GM20000 (cell line): ENCODE results near the gene BUD13.

Source experiments
- DNase-seq: peaks from one replicate; pipeline ENCODE4 v3.0.0; 2012; ENCODE audit warnings: low spot score
- TF ChIP-seq, protein P1 (sequence below): IDR thresholded peaks from 2 replicates; pipeline ENCODE4 v1.5.1; 2012; ENCODE audit warnings: mild to moderate bottlenecking, control low read depth; ENCODE audit errors: extremely low read depth, missing control alignments

Gene BUD13

DNA sequence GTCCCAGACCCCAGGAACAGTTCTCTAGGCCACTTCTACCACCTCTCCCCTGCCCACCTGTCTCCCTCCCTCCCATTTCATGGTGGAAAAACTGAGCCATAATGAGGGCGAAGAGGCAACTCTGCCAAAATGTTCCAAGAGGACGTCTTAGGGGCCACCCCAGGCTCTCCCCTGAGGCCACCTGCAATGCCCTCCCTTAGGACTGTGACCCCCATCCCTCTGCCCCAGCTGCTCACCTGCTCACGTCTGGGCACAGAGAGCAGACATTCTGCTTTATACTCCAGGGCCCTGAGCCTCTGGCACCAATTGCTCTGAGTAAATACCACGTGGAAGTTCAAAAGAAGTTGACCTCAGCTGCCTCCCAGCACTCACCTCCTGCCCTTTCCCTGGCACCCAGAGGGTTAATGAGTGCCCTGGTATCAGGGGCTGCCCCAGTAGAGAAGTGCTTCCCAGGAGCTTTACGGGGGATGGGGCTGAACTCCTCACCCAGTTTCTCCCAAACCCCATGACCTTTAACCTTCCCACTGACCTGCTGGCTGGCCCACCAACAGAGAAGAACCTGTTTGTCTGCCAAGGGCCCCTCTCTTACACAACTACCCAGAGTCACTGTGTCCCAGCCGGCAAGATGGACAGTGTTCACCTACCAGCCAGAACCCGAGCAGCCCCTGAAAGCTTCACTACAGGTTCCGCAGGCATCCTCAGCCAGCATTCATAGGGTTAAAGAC lies 19.5 kb upstream of the BUD13 start:
- TF ChIP-seq, protein P1, sequence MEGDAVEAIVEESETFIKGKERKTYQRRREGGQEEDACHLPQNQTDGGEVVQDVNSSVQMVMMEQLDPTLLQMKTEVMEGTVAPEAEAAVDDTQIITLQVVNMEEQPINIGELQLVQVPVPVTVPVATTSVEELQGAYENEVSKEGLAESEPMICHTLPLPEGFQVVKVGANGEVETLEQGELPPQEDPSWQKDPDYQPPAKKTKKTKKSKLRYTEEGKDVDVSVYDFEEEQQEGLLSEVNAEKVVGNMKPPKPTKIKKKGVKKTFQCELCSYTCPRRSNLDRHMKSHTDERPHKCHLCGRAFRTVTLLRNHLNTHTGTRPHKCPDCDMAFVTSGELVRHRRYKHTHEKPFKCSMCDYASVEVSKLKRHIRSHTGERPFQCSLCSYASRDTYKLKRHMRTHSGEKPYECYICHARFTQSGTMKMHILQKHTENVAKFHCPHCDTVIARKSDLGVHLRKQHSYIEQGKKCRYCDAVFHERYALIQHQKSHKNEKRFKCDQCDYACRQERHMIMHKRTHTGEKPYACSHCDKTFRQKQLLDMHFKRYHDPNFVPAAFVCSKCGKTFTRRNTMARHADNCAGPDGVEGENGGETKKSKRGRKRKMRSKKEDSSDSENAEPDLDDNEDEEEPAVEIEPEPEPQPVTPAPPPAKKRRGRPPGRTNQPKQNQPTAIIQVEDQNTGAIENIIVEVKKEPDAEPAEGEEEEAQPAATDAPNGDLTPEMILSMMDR: no peak
- DNase-seq: no peak

DNA sequence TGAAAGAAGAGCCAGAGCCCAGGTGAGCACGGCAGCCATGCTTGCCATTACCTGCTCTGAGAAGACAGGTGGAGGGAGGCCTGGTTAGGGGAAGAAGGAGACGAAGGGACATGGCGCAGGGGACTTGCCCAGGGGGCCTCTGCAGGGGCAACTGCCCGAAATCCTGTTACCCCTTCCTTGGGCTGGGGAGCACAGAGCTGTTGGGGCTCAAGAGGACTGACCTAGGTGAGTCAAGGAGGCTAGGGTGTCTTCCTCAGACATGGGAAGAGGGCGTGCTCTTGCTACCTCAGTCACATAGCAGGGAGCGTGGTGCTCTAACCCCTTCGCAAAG lies 19.0 kb upstream of the BUD13 start, which contains the start of gene APOA5:
APOA5 (minus strand) TSS at position 67 of the 331 bp plus-strand sequence; CDS start at position 48, 19 bp downstream.
- DNase-seq: no peak
- TF ChIP-seq, protein P1: no peak

DNA sequence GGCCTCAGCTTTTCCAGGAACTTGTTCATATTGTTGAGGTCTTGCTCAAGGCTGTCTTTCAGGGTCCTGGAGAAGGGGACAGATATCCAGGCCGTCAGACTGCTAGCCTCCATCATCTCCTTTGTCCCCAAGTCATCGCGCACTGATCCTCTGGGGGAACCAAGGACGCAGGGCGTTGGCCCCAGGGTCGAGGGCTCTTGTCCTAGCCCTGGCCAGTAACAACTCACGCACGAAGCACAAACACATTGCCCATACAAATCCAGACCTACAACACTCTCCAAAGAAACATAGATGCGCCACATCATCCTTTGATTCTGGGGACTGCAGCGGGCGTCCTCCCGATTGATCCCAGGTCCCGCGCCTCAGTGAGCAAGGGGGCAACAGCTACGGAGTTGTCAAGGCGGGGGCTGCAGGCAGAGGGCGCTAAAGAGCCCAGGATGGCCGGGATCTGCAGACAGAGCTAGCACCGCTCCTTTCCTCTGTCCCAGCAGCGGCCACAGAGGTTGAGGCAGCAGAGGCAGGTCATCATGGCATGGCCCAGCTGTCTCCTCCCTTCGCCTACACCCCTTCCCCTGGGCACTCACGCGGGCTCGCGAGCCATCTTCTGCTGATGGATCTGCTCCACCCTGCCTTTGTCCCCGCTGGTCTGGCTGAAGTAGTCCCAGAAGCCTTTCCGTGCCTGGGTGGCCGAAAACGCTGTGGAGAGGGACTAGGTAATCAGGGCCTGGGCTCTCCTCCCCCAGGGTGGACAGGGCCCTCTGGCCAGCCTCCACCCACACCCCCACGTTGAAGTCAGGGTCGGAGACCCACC lies 18.4 kb upstream of the BUD13 start:
- peak; percentile 90 for DNase-seq
- TF ChIP-seq, protein P1: peak; percentile 75

DNA sequence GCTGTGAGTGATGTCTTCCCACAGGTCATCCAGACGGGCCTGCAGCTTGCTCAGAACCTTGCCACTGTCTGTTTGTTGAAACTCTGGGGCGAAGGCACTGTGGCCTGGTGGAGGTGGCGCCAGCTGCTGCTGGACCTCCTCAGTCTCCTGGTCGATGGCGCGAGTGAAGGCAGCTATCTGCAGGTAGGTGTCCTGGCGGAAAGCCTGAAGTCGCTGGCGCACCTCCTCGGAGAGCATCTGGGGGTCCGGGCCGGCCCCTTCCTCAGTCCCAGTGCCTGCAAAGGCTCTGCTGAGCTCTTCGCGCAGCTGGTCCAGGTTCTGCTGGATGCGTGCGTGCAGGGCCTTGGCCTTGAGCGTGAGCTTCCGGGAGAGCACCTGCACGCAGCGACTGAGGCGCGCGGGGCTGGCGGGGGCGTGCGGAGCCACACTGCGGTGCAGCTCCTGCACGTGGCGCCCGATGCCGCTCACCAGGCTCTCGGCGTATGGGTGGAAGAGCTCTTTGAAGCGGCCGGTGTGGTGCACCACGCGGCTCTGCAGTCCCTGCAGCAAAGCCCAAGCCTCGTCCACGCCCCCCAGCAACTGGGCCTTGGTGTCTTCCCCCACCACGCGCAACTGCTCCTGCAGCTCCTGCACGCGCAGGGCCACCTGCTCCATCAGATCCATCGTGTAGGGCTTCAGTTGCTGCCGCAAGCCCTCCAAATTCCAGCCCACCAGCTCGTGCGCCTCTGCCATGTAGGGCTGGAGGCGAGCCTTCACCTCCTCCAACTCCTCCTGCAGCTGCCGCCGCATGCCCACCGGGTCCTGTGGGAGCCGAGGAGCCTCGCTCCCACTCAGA lies 17.6 kb upstream of the BUD13 start:
- TF ChIP-seq, protein P1: no peak
- no peak for DNase-seq

DNA sequence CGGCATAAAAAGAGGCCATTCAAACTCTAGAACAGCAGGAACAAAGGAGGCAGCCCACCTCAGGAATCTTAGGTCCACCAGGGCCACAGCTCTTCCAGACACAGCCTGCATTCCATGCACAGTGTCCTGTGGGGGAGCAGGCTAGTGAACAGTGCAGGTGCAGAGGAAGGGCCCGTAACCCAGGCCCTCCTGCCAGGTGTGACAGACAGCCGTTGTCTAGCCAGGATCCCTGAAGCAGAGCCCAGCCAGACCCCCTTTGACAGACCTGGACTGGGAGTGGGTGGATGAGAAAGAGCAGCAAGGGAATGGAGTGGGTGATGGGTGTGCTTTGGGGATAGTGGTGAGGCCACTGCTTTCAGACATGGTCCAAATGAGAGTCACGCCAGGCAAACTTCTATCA lies 16.2 kb upstream of the BUD13 start:
- peak; percentile 26 for DNase-seq
- TF ChIP-seq, protein P1: no peak

DNA sequence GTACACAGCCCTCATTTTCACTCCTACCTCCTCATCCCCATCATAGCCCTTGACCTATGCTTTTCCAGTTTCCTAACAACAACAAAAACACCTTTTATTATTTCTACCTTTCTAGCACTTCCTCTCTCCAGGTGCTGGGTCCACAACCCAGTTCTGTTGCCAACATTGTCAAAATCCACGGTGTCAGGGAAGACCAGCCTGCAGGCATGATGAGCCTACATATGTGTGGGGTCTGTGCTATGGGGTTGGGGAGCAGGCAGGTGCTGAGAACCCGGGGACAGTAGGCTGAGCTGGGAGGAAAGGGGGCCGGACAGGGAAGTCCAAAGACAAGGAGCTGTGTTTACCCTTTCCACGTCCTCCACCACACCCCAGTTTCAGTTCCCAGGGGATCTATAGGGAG lies 15.7 kb upstream of the BUD13 start:
- TF ChIP-seq, protein P1: no peak

More for the DNA sequence above, 15.7 kb upstream of the BUD13 start:
- peak; percentile 36 for DNase-seq
